ENCODE results near the gene PTRH1.
A peak's percentile ranks its signal among the peaks of the same experiment; 100 is the strongest.

PTRH1 gene

GRCh38 chr9:127706836-127707241 is 8.6 kb downstream of the PTRH1 start, which contains the start of gene CFAP157:
Gene CFAP157, plus strand, starts transcription at chr9:127706988. Its CDS starts 44 bp downstream, at chr9:127707032.
- no peak within 1 kb of the TSS for H3K4me3 ChIP-seq (replicated peaks in 1 of 2; ENCODE audit: low read depth in 2 of 2, low read length in 2 of 2)
- peak in 1 of 2 donors; percentile 32 for DNase-seq (ENCODE audit: low read depth in 2 of 2)
- no peak for TF ChIP-seq CTCF (IDR thresholded peaks at IDR 0.05; ENCODE audit: low read depth, low read length)

GRCh38 chr9:127705577-127706379 is 9.7 kb downstream of the PTRH1 start:
- TF ChIP-seq CTCF (IDR thresholded peaks at IDR 0.05; ENCODE audit: low read depth, low read length) = no peak
- DNase-seq (ENCODE audit: low read depth in 2 of 2) = no peak

GRCh38 chr9:127703289-127703946 is 12.0 kb downstream of the PTRH1 start:
- no peak overlapping the region for H3K4me3 ChIP-seq (replicated peaks in 1 of 2; ENCODE audit: low read depth in 2 of 2, low read length in 2 of 2)
- DNase-seq (ENCODE audit: low read depth in 2 of 2) = no peak
- no peak for TF ChIP-seq CTCF (IDR thresholded peaks at IDR 0.05; ENCODE audit: low read depth, low read length)

More at GRCh38 chr9:127705577-127706379, 9.7 kb downstream of the PTRH1 start:
- H3K4me3 ChIP-seq (replicated peaks in 1 of 2; ENCODE audit: low read depth in 2 of 2, low read length in 2 of 2) = no peak overlapping the region

- no peak overlapping the region for H3K4me3 ChIP-seq (replicated peaks in 1 of 2; ENCODE audit: low read depth in 2 of 2, low read length in 2 of 2)
- no peak for DNase-seq (ENCODE audit: low read depth in 2 of 2)
- no peak for TF ChIP-seq CTCF (IDR thresholded peaks at IDR 0.05; ENCODE audit: low read depth, low read length)
These were observed 14.7 kb downstream of the PTRH1 start for GRCh38 chr9:127700594-127701255.

- no peak for DNase-seq (ENCODE audit: low read depth in 2 of 2)
- no peak overlapping the region for H3K4me3 ChIP-seq (replicated peaks in 1 of 2; ENCODE audit: low read depth in 2 of 2, low read length in 2 of 2)
- no peak for TF ChIP-seq CTCF (IDR thresholded peaks at IDR 0.05; ENCODE audit: low read depth, low read length)
These were observed 15.3 kb downstream of the PTRH1 start for GRCh38 chr9:127700140-127700539.

GRCh38 chr9:127698985-127699670 is 16.3 kb downstream of the PTRH1 start:
- peak; percentile 98 to 99 for DNase-seq (ENCODE audit: low read depth in 2 of 2)
- peak overlapping the region; percentile 26 to 34 for H3K4me3 ChIP-seq (replicated peaks in 1 of 2; ENCODE audit: low read depth in 2 of 2, low read length in 2 of 2)
- no peak for TF ChIP-seq CTCF (IDR thresholded peaks at IDR 0.05; ENCODE audit: low read depth, low read length)

All from cardiac fibroblast (primary cell).